Kasumi-1 (cell line): ENCODE measurements around the gene TMEM220.
"Not testable (repeated sequence)": the region's sequence is repeated elsewhere in the genome, so short reads cannot be mapped to it uniquely, and the experiment has no call there.

Experiments
- DNase-seq, 2 experiments: peaks; one replicate each; lab custom pipeline; 2025; lab: John Stamatoyannopoulos, UW

TMEM220 gene

GRCh38 chr17:10754861-10755591 lies 25.2 kb upstream of the TMEM220 start:
- DNase-seq: no peak

- peak; percentile 0 to 13 for DNase-seq
Measured at GRCh38 chr17:10754109-10754508, 24.3 kb upstream of the TMEM220 start.

GRCh38 chr17:10752696-10753095 lies 22.9 kb upstream of the TMEM220 start:
- no peak for DNase-seq

- DNase-seq: no peak
Measured at GRCh38 chr17:10751563-10751962, 21.7 kb upstream of the TMEM220 start.

- no peak for DNase-seq
Measured at GRCh38 chr17:10750210-10750609, 20.4 kb upstream of the TMEM220 start.

GRCh38 chr17:10748531-10749181 lies 18.8 kb upstream of the TMEM220 start:
- no peak for DNase-seq

GRCh38 chr17:10745231-10745630 lies 15.4 kb upstream of the TMEM220 start:
- DNase-seq: no peak

- DNase-seq: no peak
Measured at GRCh38 chr17:10744501-10745000, 14.7 kb upstream of the TMEM220 start.

- DNase-seq: no peak
Measured at GRCh38 chr17:10743316-10744009, 13.6 kb upstream of the TMEM220 start.

- DNase-seq: no peak
Measured at GRCh38 chr17:10742431-10742830, 12.6 kb upstream of the TMEM220 start.

GRCh38 chr17:10741416-10742135 lies 11.8 kb upstream of the TMEM220 start:
- DNase-seq: no peak

- no peak for DNase-seq
Measured at GRCh38 chr17:10739386-10739785, 9.6 kb upstream of the TMEM220 start.

- DNase-seq: no peak
Measured at GRCh38 chr17:10738521-10739258, 8.9 kb upstream of the TMEM220 start.

GRCh38 chr17:10737736-10738135 lies 7.9 kb upstream of the TMEM220 start:
- no peak for DNase-seq

- DNase-seq: peak; percentile 32 to 33
Measured at GRCh38 chr17:10737168-10737622, 7.4 kb upstream of the TMEM220 start.

- no peak for DNase-seq
Measured at GRCh38 chr17:10735821-10736220, 6.0 kb upstream of the TMEM220 start.

GRCh38 chr17:10735251-10735650 lies 5.4 kb upstream of the TMEM220 start:
- no peak for DNase-seq

- no peak for DNase-seq
Measured at GRCh38 chr17:10733666-10734065, 3.8 kb upstream of the TMEM220 start.

- not testable (repeated sequence) for DNase-seq
Measured at GRCh38 chr17:10732121-10732520, 2.3 kb upstream of the TMEM220 start.

GRCh38 chr17:10731408-10731879 lies 1.6 kb upstream of the TMEM220 start:
- no peak for DNase-seq

- DNase-seq: not testable (repeated sequence)
Measured at GRCh38 chr17:10730247-10730646, 424 bp upstream of the TMEM220 start.
